ENCODE data around the gene POSTN. TPM values are rescaled to one million over a fixed set of nuclear protein-coding genes. Genes with fewer than 3 reads are reported as not detected.
"Not testable (repeated sequence)": the region's sequence is repeated elsewhere in the genome, so short reads cannot be mapped to it uniquely, and the experiment has no call there.

Gene POSTN
- total RNA-seq, 1 donor: 1,081 TPM

DNA sequence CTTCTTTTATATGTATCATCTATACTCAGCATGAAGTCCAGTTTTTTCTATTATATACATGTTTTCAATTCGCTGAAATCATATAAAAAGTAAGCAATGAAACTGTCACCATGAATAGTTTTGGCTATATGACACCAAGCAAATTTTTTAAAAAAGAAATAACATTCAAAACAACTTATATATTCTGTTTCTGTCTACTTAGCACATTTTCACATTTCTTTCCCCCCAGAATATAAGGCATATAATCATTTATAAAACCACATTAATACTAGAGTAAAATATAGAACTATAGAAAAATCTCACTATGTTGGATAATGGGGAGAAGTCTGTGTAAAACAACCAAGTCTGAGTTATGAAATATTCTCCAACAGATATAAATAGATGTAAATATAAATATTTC lies 33.1 kb downstream of the POSTN start:
- no peak for DNase-seq (ENCODE audit: insufficient read length, low spot score, missing footprints)
- H3K4me2 ChIP-seq (ENCODE audit: insufficient read depth, low read length): no peak overlapping the region
- H3K27ac ChIP-seq (ENCODE audit: low read depth, low read length): no peak overlapping the region
- H2AFZ ChIP-seq (ENCODE audit: low read length): no peak overlapping the region
- no peaks in the 10 kb centered on the region for H3K79me2 ChIP-seq (ENCODE audit: insufficient read depth, low read length)
- H3K4me1 ChIP-seq (ENCODE audit: insufficient read depth, low read length): no peaks in the 10 kb centered on the region
- no peaks in the 10 kb centered on the region for H4K20me1 ChIP-seq (ENCODE audit: insufficient read depth, low read length)
- H3K36me3 ChIP-seq (ENCODE audit: insufficient read depth, low read length): peaks cover 81% of the 10 kb centered on the region
- H3K27me3 ChIP-seq (ENCODE audit: insufficient read depth, low read length): no peaks in the 10 kb centered on the region
- H3K9me3 ChIP-seq (ENCODE audit: low read depth, low read length): no peaks in the 10 kb centered on the region
- no peak for TF ChIP-seq CTCF (IDR thresholded peaks at IDR 0.05; ENCODE audit: extremely low read depth, low read depth, low read length)
- no peak overlapping the region for H3K4me3 ChIP-seq (ENCODE audit: insufficient read depth, low read length)

- Histone ChIP-seq H2AFZ (ENCODE audit: low read length) (no peak overlapping the region), H3K4me1 (ENCODE audit: insufficient read depth, low read length) (no peaks in the 10 kb centered on the region), H3K79me2 (ENCODE audit: insufficient read depth, low read length) (no peaks in the 10 kb centered on the region), H3K9me3 (ENCODE audit: low read depth, low read length) (no peaks in the 10 kb centered on the region), H3K4me3 (ENCODE audit: insufficient read depth, low read length) (no peak overlapping the region), H3K27ac (ENCODE audit: low read depth, low read length) (no peak overlapping the region), H4K20me1 (ENCODE audit: insufficient read depth, low read length) (no peaks in the 10 kb centered on the region), H3K27me3 (ENCODE audit: insufficient read depth, low read length) (no peaks in the 10 kb centered on the region), H3K4me2 (ENCODE audit: insufficient read depth, low read length) (no peak overlapping the region), H3K36me3 (ENCODE audit: insufficient read depth, low read length) (peaks cover 41% of the 10 kb centered on the region)
- TF ChIP-seq CTCF (IDR thresholded peaks at IDR 0.05; ENCODE audit: extremely low read depth, low read depth, low read length): no peak
- no peak for DNase-seq (ENCODE audit: insufficient read length, low spot score, missing footprints)
Measured at GRCh38 chr13:37561031-37561430, 37.5 kb downstream of the POSTN start.

DNA sequence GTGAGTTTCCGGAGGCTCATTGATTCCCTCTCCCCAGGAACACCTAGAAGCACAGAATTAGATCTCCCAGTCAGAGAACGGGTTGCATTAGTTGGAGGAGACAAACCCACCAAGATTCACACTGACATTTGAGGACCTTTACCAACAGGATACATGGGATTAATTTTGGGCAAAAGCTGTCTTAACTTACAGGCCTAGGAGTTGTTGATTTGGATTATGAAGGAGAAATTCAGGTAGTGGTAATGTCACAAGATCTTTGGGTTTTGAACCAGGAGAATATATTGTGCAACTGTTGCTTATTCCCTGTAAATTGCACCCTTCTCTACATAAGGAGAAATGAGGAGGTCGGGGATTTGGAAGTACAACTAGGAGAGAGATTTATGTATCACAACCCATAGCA lies 38.0 kb downstream of the POSTN start:
- H3K4me2 ChIP-seq (ENCODE audit: insufficient read depth, low read length): no peak overlapping the region

GRCh38 chr13:37558766-37559165 lies 39.8 kb downstream of the POSTN start:
- H2AFZ ChIP-seq (ENCODE audit: low read length); H3K4me1 ChIP-seq (ENCODE audit: insufficient read depth, low read length); H3K4me2 ChIP-seq (ENCODE audit: insufficient read depth, low read length); H3K9me3 ChIP-seq (ENCODE audit: low read depth, low read length); DNase-seq (ENCODE audit: insufficient read length, low spot score, missing footprints); H3K27ac ChIP-seq (ENCODE audit: low read depth, low read length); H3K79me2 ChIP-seq (ENCODE audit: insufficient read depth, low read length); H3K4me3 ChIP-seq (ENCODE audit: insufficient read depth, low read length); H3K27me3 ChIP-seq (ENCODE audit: insufficient read depth, low read length); H4K20me1 ChIP-seq (ENCODE audit: insufficient read depth, low read length): not testable (repeated sequence)
- H3K36me3 ChIP-seq (ENCODE audit: insufficient read depth, low read length): peaks cover 21% of the 10 kb centered on the region

More for the DNA sequence above, 38.0 kb downstream of the POSTN start:
- TF ChIP-seq CTCF (IDR thresholded peaks at IDR 0.05; ENCODE audit: extremely low read depth, low read depth, low read length): no peak
- H3K27ac ChIP-seq (ENCODE audit: low read depth, low read length): no peak overlapping the region
- no peaks in the 10 kb centered on the region for H3K79me2 ChIP-seq (ENCODE audit: insufficient read depth, low read length)
- H3K9me3 ChIP-seq (ENCODE audit: low read depth, low read length): no peaks in the 10 kb centered on the region
- H3K4me1 ChIP-seq (ENCODE audit: insufficient read depth, low read length): no peaks in the 10 kb centered on the region
- H3K36me3 ChIP-seq (ENCODE audit: insufficient read depth, low read length): peaks cover 36% of the 10 kb centered on the region
- no peaks in the 10 kb centered on the region for H3K27me3 ChIP-seq (ENCODE audit: insufficient read depth, low read length)
- no peak overlapping the region for H2AFZ ChIP-seq (ENCODE audit: low read length)
- H4K20me1 ChIP-seq (ENCODE audit: insufficient read depth, low read length): no peaks in the 10 kb centered on the region
- no peak for DNase-seq (ENCODE audit: insufficient read length, low spot score, missing footprints)
- H3K4me3 ChIP-seq (ENCODE audit: insufficient read depth, low read length): no peak overlapping the region
